ENCODE results near the gene ALKBH3.

DNA sequence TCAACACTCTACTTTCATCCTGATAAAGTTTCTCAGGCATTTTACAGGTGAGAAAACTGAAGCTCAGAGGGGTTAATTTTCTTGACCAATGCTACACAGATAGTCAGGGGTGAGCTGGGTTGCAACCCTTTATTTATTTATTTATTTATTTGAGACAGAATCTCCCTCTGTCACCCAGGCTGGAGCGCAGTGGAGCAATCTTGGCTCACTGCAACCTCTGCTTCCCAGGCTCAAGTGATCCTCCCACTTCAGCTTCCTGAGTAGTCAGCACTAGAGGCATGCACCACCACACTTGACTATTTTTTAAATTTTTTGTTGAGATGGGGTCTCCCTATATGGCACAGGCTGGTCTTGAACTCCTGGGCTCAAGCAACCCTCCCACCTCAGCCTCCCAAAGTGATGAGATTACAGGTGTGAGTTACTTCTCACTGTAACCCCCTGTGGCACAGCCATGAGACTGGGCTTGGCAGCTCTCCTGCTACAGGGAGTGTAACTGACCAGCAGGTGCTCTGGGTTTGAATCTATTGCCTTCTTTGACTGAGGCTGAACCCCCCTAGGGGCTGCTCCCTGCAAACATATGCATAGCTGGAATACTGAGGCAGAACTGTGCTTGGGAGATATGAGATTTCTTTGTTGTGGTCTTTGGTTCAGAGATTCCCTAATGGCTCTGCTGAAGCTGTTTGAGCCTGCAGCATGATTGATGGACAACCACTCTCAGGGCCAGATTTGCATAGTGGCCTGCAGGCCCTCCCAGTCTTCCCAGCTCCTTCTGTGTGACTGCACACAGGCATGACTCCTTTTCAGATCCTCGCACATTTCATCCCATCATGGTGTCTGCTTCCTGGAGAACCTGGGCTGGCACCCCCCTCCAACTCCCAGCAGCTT lies 68.0 kb downstream of the ALKBH3 start:
- TF ChIP-seq POLR2A (IDR thresholded peaks at IDR 0.05), result no peak
- TF ChIP-seq, protein P1, sequence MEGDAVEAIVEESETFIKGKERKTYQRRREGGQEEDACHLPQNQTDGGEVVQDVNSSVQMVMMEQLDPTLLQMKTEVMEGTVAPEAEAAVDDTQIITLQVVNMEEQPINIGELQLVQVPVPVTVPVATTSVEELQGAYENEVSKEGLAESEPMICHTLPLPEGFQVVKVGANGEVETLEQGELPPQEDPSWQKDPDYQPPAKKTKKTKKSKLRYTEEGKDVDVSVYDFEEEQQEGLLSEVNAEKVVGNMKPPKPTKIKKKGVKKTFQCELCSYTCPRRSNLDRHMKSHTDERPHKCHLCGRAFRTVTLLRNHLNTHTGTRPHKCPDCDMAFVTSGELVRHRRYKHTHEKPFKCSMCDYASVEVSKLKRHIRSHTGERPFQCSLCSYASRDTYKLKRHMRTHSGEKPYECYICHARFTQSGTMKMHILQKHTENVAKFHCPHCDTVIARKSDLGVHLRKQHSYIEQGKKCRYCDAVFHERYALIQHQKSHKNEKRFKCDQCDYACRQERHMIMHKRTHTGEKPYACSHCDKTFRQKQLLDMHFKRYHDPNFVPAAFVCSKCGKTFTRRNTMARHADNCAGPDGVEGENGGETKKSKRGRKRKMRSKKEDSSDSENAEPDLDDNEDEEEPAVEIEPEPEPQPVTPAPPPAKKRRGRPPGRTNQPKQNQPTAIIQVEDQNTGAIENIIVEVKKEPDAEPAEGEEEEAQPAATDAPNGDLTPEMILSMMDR (IDR thresholded peaks at IDR 0.05), result no peak
